Neural progenitor cell (in vitro differentiated cells): ENCODE results near the gene PLGRKT. TPM values are rescaled to one million over a fixed set of nuclear protein-coding genes. Genes with fewer than 3 reads are reported as not detected.
"Not testable (repeated sequence)": the region's sequence is repeated elsewhere in the genome, so short reads cannot be mapped to it uniquely, and the experiment has no call there.

ENCODE experiments used
- DNase-seq: peaks from one replicate; pipeline ENCODE4 v3.0.0-alpha.2; 2016; ENCODE audit warnings: low spot score
- H2AFZ ChIP-seq: fragments of 200-600 bp; sonication (generic); replicated peaks from 2 replicates; pipeline ENCODE4 v1.6.1; 2016; ENCODE audit warnings: antibody characterized with exemption
- H3F3A ChIP-seq: fragments of 200-600 bp; sonication (generic); 2 replicates; pipeline ENCODE4 v1.6.1; 2016; ENCODE audit warnings: antibody characterized with exemption, low read depth
- H3K27ac ChIP-seq: fragments of 200-600 bp; sonication (generic); 2 replicates; pipeline ENCODE4 v1.5.1; 2016; ENCODE audit warnings: mild to moderate bottlenecking
- H3K27me3 ChIP-seq: fragments of 200-600 bp; sonication (generic); 2 replicates; pipeline ENCODE4 v1.6.1; 2016; ENCODE audit warnings: mild to moderate bottlenecking, moderate library complexity
- H3K36me3 ChIP-seq: fragments of 200-600 bp; sonication (generic); 2 replicates; pipeline ENCODE4 v1.5.1; 2016
- H3K4me1 ChIP-seq: fragments of 200-600 bp; sonication (generic); 2 replicates; pipeline ENCODE4 v1.6.1; 2016; ENCODE audit warnings: mixed run types
- H3K4me2 ChIP-seq: fragments of 200-600 bp; sonication (generic); 2 replicates; pipeline ENCODE4 v1.6.1; 2016
- H3K4me3 ChIP-seq: fragments of 200-600 bp; sonication (generic); 2 replicates; pipeline ENCODE4 v1.5.1; 2016
- H3K79me2 ChIP-seq: fragments of 200-600 bp; sonication (generic); 2 replicates; pipeline ENCODE4 v1.6.1; 2016; ENCODE audit warnings: low read depth
- H3K9ac ChIP-seq: fragments of 200-600 bp; sonication (generic); 2 replicates; pipeline ENCODE4 v1.6.1; 2016
- H3K9me3 ChIP-seq: fragments of 200-600 bp; sonication (generic); 2 replicates; pipeline ENCODE4 v1.5.1; 2016; ENCODE audit warnings: low read depth
- H4K20me1 ChIP-seq: fragments of 200-600 bp; sonication (generic); 2 replicates; pipeline ENCODE4 v1.6.1; 2016; ENCODE audit warnings: low read depth
- H3K27ac Mint-ChIP-seq: 3 replicates; pipeline ENCODE4 v1.8.0; 2021; ENCODE audit warnings: mixed read lengths
- H3K27me3 Mint-ChIP-seq: 2 replicates; pipeline ENCODE4 v1.8.0; 2022; ENCODE audit warnings: low read depth, mild to moderate bottlenecking, inconsistent platforms, moderate library complexity, mixed read lengths; ENCODE audit not compliant: insufficient read depth
- H3K36me3 Mint-ChIP-seq: 3 replicates; pipeline ENCODE4 v1.8.0; 2021; ENCODE audit warnings: mixed read lengths
- H3K4me1 Mint-ChIP-seq: 3 replicates; pipeline ENCODE4 v1.8.0; 2021; ENCODE audit warnings: mixed read lengths
- H3K4me3 Mint-ChIP-seq: 3 replicates; pipeline ENCODE4 v1.8.0; 2021; ENCODE audit warnings: mild to moderate bottlenecking, moderate library complexity, mixed read lengths
- H3K9me3 Mint-ChIP-seq: 3 replicates; pipeline ENCODE4 v1.8.0; 2020; ENCODE audit warnings: mixed read lengths
- EZH2 ChIP-seq: fragments of 200-600 bp; sonication (generic); IDR thresholded peaks from 2 replicates; pipeline ENCODE4 v1.6.1; 2017; ENCODE audit warnings: antibody characterized with exemption, mild to moderate bottlenecking, moderate library complexity
- EZH2phosphoT487 ChIP-seq: fragments of 200-600 bp; sonication (generic); IDR thresholded peaks from 2 replicates; pipeline ENCODE4 v1.6.1; 2017; ENCODE audit warnings: antibody characterized with exemption
- total RNA-seq: library from RNA; depleted of rRNA; stranded (reverse); fragments of >200 nt; gene quantifications from 2 replicates; pipeline ENCODE4 v1.2.3, GENCODE V29; 2015; ENCODE audit warnings: low replicate concordance
- TF ChIP-seq, protein P1 (sequence below): fragments of 200-600 bp; sonication (generic); IDR thresholded peaks from 2 replicates; pipeline ENCODE4 v1.5.1; 2017; ENCODE audit warnings: antibody characterized with exemption, mild to moderate bottlenecking

The PLGRKT gene
- total RNA-seq, 1 donor from 2014 or later, result 37.7 TPM

DNA sequence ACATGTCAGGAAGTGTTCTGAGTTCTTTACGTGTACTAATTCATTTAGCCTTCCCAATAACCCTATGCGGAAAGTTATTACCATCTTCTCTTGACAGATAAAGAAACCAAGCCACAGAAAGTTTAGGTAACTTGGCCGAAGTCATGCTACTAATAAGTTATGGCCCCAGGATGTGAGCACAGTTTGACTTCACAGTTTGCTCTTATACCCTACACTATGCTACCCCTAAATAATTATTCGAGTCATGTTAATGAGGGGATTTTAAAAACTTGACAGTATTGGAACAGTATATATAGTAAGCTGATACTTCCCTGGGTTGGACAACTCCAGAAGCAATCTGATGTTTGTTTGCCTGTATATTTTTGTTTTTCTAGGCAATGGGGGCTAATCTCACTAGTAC lies 43.2 kb upstream of the PLGRKT start:
- Histone ChIP-seq H3K36me3 (no peaks in the 10 kb centered on the region), H3K27ac (no peak overlapping the region), H3K4me3 (no peak overlapping the region), H3K4me1 (no peaks in the 10 kb centered on the region), H4K20me1 (no peaks in the 10 kb centered on the region), H3K9me3 (no peaks in the 10 kb centered on the region), H3K4me2 (no peak overlapping the region), H3F3A (no peaks in the 10 kb centered on the region), H3K27me3 (no peaks in the 10 kb centered on the region), H2AFZ (no peak overlapping the region), H3K9ac (no peak overlapping the region), H3K79me2 (no peaks in the 10 kb centered on the region)
- H3K36me3 Mint-ChIP-seq, result no peaks in the 10 kb centered on the region
- TF ChIP-seq EZH2 (no peak), EZH2phosphoT487 (no peak)
- TF ChIP-seq, protein P1, sequence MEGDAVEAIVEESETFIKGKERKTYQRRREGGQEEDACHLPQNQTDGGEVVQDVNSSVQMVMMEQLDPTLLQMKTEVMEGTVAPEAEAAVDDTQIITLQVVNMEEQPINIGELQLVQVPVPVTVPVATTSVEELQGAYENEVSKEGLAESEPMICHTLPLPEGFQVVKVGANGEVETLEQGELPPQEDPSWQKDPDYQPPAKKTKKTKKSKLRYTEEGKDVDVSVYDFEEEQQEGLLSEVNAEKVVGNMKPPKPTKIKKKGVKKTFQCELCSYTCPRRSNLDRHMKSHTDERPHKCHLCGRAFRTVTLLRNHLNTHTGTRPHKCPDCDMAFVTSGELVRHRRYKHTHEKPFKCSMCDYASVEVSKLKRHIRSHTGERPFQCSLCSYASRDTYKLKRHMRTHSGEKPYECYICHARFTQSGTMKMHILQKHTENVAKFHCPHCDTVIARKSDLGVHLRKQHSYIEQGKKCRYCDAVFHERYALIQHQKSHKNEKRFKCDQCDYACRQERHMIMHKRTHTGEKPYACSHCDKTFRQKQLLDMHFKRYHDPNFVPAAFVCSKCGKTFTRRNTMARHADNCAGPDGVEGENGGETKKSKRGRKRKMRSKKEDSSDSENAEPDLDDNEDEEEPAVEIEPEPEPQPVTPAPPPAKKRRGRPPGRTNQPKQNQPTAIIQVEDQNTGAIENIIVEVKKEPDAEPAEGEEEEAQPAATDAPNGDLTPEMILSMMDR, result no peak
- peaks cover 4% of the 10 kb centered on the region for H3K27me3 Mint-ChIP-seq
- H3K4me3 Mint-ChIP-seq, result no peak overlapping the region
- no peak overlapping the region for H3K27ac Mint-ChIP-seq
- no peak for DNase-seq
- no peaks in the 10 kb centered on the region for H3K9me3 Mint-ChIP-seq
- no peaks in the 10 kb centered on the region for H3K4me1 Mint-ChIP-seq

DNA sequence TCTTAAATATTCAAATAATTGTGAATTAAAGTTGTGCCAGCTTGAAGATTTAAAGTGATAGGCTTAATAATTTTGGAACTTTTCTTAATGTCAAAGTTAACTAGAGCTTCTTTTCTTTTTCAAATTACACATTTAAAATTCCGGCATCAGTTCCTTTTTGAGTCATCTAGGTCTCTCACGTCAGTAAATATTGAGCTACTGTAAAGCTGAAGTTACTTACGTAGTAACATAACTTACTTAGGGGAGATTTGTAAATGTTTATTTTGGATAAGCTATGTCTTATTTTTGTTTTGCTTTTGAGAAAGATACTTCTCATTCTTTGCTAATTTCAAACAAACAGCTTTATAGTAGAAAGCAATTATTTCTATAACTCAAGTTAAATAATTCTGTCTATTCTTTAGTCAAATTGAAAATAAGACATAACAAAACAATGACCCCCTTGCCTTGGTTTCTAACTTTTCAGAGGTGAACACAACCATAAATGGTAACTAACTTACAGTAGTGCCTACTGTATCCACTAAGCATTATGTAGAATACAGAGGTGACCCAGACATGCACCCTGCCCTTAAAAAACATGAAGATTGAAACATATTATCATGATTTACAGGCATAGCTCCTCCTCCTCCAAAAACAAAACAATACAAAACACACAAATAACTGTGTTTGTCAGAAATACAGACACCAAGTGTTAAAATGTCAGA lies 42.4 kb upstream of the PLGRKT start:
- no peak for DNase-seq
- Mint-ChIP-seq H3K4me1 (no peaks in the 10 kb centered on the region), H3K27ac (no peak overlapping the region), H3K4me3 (no peak overlapping the region), H3K27me3 (peaks cover 4% of the 10 kb centered on the region), H3K9me3 (no peaks in the 10 kb centered on the region), H3K36me3 (no peaks in the 10 kb centered on the region)
- no peaks in the 10 kb centered on the region for H3K9me3 ChIP-seq
- no peak overlapping the region for H3K4me2 ChIP-seq
- no peak overlapping the region for H2AFZ ChIP-seq
- no peak overlapping the region for H3K27ac ChIP-seq
- H3K4me3 ChIP-seq, result no peak overlapping the region
- H3K36me3 ChIP-seq, result no peaks in the 10 kb centered on the region
- H3K9ac ChIP-seq, result no peak overlapping the region
- H4K20me1 ChIP-seq, result no peaks in the 10 kb centered on the region
- no peak for TF ChIP-seq EZH2phosphoT487
- TF ChIP-seq, protein P1, result no peak
- no peak for TF ChIP-seq EZH2
- H3K4me1 ChIP-seq, result no peaks in the 10 kb centered on the region
- H3K79me2 ChIP-seq, result no peaks in the 10 kb centered on the region
- H3K27me3 ChIP-seq, result no peaks in the 10 kb centered on the region
- H3F3A ChIP-seq, result no peaks in the 10 kb centered on the region

DNA sequence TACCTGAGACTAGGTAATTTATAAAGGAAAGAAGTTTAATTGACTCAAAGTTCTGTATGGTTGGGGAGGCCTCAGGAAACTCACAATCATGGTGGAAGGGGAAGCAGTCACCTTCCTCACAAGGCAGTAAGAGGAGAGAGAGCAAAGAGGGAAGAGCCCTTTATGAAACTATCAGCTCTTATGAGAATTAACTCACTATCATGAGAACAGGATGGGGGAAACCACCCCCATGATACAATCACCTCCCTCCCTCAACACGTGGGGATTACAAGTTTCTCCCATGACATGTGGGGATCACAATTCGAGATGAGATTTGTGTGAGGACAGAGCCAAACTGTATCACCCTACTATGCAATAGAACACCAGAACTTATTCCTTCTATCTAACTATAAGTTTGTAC lies 40.5 kb upstream of the PLGRKT start:
- Histone ChIP-seq H3K9ac (no peak overlapping the region), H3K9me3 (no peaks in the 10 kb centered on the region), H3K4me1 (no peaks in the 10 kb centered on the region), H3K27ac (no peak overlapping the region), H3K79me2 (no peaks in the 10 kb centered on the region), H3K4me2 (no peak overlapping the region), H3F3A (no peaks in the 10 kb centered on the region), H3K27me3 (no peaks in the 10 kb centered on the region), H3K4me3 (no peak overlapping the region), H2AFZ (no peak overlapping the region), H4K20me1 (no peaks in the 10 kb centered on the region), H3K36me3 (no peaks in the 10 kb centered on the region)
- no peak overlapping the region for H3K27ac Mint-ChIP-seq
- peaks cover 2% of the 10 kb centered on the region for H3K9me3 Mint-ChIP-seq
- peaks cover 4% of the 10 kb centered on the region for H3K27me3 Mint-ChIP-seq
- no peaks in the 10 kb centered on the region for H3K36me3 Mint-ChIP-seq
- H3K4me1 Mint-ChIP-seq, result no peaks in the 10 kb centered on the region
- no peak for DNase-seq
- TF ChIP-seq, protein P1, result no peak
- TF ChIP-seq EZH2 (no peak), EZH2phosphoT487 (no peak)
- H3K4me3 Mint-ChIP-seq, result no peak overlapping the region

DNA sequence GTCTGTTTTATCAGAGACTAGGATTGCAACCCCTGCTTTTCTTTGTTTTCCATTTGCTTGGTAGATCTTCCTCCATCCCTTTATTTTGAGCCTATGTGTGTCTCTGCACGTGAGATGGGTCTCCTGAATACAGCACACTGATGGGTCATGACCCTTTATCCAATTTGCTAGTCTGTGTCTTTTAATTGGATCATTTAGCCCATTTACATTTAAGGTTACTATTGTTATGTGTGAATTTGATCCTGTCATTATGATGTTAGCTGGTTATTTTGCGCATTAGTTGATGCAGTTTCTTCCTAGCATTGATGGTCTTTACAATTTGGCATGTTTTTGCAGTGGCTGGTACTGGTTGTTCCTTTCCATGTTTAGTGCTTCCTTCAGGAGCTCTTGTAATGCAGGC lies 37.9 kb upstream of the PLGRKT start:
- H3F3A ChIP-seq, H3K4me3 Mint-ChIP-seq, H3K36me3 ChIP-seq, DNase-seq, H3K4me3 ChIP-seq, H3K4me1 Mint-ChIP-seq, H2AFZ ChIP-seq, H3K27ac Mint-ChIP-seq, H3K27ac ChIP-seq, H3K79me2 ChIP-seq, H3K36me3 Mint-ChIP-seq, H3K9me3 Mint-ChIP-seq, H3K27me3 Mint-ChIP-seq, H3K4me1 ChIP-seq, H4K20me1 ChIP-seq, H3K9ac ChIP-seq, H3K27me3 ChIP-seq, H3K4me2 ChIP-seq, H3K9me3 ChIP-seq: not testable (repeated sequence)
